ENCODE measurements around the gene SNRPA.

The SNRPA gene

GRCh38 chr19:40750874-40751537, at the start of gene SNRPA:
Gene SNRPA (plus strand): TSS chr19:40751203. CDS start chr19:40751409, 206 bp downstream.
- DNase-seq: peak; percentile 97

DNA sequence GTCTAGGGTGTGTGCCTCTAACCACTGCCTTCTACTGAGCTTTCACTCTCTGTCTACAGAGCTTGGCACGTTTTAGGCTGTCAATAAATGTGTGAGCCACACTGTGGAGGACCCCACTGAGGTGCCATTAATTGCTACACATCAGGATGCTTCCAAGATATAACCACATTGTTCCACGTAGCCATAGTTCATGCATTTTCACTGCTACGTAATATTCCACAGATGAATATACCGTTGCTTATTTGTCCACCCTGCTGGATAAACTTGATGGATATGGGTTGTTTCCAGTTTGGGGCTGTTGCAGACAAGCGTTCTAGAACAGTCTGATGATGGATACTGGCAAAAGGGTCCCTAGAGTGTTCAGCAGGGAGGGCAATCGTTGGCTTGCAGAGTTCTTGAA, 49.2 kb upstream of the SNRPA start:
- no peak for DNase-seq

GRCh38 chr19:40702337-40703012, 48.5 kb upstream of the SNRPA start:
- DNase-seq: no peak

- no peak for DNase-seq
Observed at GRCh38 chr19:40703029-40703755, 47.8 kb upstream of the SNRPA start.

DNA sequence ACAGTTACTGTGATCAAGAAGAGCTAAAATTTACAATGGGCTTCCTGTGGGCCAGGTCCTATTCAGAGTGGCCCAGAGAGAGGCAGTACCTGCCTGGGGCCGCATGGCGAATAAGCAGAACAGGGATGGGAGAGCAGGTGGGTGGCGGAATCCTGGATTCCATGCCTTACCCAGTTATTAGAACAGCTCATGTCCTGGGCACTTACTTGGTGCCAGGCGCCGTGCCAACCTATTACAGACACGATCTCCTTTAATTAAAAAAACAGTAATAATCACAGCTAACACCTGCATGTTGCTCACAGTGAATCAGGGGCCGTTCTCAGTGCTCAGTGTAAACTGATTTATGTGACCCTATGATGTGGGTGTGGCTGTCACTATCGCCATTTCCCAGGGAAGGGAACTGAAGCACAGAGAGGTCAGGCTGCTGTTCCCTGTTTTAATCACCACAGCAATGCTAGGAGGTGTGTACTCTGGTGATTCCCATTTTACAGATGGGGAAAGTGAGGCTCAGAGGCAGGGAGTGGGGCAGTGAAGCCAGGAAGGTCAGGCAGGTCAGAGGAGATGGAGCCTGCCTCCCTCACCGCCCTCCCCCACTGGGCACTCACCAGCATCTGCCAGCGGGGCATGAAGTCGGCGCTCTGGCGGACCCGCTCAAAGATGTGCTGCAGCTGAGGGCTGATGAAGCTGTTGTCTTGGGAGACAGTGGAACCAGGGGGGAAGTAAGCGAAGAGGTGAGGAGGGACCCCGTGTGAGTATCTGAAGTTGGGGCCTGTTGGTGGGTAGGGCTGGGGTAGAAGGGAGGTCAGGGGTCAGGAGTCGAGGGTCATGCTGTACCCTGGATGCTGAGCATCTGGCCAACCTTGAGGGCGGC, 46.3 kb upstream of the SNRPA start:
- no peak for DNase-seq

- DNase-seq: no peak
Observed at GRCh38 chr19:40705362-40705651, 45.7 kb upstream of the SNRPA start.

DNA sequence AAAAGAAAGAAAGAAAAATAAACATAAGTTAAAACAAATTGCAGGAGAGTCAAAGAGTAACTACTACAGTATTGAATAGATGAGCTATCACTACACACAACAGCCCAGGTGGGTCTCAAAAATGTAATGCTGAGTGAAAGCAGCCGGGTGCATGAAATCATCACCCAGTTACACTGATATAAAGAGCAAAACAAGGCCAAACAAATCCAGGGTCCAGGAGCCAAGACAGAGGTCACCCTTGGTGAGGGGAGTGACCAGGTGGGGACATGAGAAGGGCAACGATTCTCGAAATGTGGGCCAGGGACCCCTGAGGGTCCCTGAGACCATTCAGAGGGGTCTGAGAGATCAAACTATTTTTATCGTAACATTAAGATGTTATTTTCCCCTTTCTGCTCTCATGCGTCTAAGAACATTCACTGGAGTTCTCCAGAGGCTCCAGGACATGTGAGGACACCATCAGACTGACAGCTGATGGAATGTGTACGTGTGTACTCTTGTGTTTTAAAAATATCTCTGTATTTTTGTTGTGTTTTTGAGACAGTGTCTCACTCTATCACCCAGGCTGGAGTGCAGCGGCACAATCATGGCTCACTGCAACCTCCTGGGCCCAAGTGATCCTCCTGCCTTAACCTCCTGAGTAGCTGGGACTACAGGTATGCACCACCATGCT, 44.9 kb upstream of the SNRPA start:
- DNase-seq: no peak

- DNase-seq: no peak
Observed at GRCh38 chr19:40707615-40708014, 43.4 kb upstream of the SNRPA start.

DNA sequence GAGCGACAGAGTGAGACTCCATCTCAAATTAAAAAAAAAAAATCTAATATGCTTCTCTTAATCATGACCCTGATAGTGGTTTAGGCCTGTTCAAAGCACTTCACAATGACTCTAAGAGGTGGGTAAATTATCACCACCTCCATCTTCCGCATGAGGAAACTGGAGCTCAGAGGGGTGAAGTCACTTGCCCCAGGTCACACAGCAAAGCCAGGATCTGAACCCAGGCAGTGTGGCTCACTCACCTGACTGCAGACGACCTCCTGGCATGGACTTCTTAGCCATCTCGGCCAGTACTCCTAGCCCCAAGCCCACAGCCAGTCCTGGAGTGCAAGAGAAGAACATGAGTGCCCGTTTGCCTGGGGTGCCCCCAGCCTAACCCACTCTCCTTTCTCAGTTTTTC, 41.2 kb upstream of the SNRPA start:
- no peak for DNase-seq

- peak; percentile 10 for DNase-seq
Observed at GRCh38 chr19:40713939-40714338, 37.1 kb upstream of the SNRPA start.

DNA sequence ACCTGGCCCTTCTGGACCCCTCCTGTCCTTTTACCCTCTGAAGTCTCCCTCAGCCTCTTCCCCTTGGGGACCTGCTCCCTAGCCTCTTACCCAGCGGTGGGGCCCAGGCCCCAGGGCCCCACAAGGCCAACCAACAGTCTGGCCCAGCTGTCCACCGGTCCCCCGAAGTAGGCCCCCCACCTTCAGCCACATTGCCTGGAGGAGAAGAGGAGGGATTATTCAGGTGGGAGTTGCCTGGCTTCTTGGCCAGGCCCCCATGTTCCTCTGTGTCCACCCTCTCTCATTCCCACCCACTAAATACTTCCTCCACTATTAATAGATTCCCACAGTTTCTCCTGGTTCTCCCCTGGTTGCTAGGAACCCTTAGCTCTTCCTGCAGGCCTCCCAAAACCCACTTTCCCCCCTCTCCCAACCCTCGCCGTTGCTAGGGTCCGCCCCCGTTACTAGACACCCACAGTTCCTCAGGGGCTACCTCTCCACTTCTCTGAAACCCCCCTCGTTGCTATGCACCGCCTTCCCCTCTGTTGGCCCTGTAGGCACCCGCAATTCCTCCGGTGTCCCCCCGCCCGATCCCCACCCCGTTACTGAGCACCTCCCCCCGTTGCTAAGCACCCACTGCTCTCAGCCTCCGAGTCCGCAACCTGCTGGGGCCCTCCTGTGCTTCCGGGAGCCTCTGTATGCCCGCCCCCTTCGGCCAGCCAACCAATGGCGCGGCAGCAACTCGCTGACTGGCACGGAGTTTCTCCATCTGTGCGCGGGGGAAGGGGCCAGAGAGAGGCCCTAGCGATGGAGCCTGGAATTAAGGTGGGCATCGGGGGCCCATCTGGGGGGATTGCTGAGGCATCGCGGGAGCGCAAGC, 36.3 kb upstream of the SNRPA start:
- DNase-seq: peak; percentile 96

GRCh38 chr19:40716031-40716481, 34.9 kb upstream of the SNRPA start:
- peak; percentile 94 for DNase-seq

GRCh38 chr19:40716482-40717324, 34.3 kb upstream of the SNRPA start, which contains the start of the genes COQ8B and ITPKC:
Gene COQ8B (minus strand): TSS chr19:40716886. CDS start chr19:40714632, 2,254 bp downstream.
Gene ITPKC (plus strand): TSS chr19:40717112. CDS start chr19:40717136, 24 bp downstream.
- DNase-seq: peak; percentile 98

- DNase-seq: no peak
Observed at GRCh38 chr19:40717325-40717879, 33.6 kb upstream of the SNRPA start.

DNA sequence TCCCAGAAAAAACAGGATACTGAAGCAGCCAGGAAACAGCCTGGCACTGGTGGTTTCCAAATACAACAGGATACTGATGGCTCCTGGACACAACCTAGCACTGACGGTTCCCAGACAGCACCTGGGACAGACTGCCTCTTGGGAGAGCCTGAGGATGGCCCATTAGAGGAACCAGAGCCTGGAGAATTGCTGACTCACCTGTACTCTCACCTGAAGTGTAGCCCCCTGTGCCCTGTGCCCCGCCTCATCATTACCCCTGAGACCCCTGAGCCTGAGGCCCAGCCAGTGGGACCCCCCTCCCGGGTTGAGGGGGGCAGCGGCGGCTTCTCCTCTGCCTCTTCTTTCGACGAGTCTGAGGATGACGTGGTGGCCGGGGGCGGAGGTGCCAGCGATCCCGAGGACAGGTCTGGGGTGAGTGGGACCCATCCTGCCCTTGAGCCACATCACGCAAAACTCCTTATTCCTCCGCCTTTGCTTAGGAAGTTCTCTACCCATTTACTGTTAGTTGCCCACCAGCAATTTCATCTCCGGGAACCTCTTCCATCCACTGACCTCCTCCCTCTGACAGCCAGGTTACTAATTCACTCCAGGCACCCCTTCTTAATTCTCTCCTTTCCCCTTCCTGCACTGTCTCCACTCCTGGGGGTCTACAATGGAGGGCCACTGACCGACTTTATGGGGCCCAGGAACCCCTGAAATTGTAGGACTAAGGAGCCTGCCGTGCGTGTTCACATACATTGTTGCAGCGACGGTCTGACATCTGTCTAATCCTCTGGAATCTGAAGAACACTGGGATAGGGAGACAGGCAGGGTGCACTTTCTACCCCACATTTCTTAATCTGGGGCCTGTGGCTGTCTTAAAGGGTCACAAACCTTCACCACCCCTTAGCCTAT, 32.9 kb upstream of the SNRPA start:
- DNase-seq: no peak

DNA sequence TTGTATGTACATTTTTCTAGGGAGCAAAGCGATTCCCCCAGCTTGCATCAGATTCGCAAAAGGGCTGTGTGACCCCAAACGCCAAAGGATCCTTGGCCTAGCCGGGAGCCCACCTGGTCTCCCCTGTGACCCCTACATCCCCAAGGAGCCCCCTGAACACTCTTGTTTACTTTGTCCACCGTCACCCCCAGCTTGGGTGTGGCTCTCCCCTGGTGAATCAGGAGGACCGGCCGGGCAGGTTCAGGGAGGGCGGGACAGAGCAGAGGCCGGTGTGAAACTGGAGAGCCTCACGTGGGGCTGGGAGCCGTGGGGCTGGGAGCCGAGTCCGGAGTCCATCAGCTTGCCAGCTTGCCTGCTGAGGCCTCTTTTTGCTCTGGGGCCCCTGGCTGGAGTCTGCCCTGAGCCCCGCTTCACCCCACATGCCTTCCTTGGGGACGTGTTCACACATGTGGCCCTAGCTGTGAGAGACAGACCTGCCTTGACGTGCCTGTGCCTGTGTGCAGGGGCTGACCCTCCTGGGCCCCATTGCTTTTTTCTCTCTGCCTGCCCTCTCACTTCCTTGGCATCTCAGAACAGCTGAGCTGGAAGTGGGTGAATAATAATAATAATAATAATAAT, 32.1 kb upstream of the SNRPA start:
- no peak for DNase-seq

DNA sequence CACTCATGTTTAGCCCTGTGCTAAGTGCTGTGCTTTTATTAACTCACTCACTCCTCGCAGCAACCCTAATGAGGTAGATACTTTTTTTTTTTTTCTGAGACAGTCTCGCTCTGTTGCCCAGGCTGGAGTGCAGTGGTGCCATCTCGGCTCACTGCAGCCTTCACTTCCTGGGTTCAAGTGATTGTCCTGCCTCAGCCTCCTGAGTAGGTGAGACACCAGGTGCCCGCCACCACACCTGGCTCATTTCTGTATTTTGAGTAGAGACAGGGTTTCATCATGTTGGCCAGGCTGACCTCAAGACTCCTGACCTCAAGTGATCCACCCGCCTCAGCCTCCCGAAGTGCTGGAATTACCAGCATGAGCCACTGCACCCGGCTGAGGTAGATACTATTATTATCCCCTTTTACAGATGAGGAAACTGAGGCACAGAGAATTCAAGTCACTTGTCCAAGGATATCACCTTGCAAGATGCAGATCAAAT, 31.5 kb upstream of the SNRPA start:
- no peak for DNase-seq

DNA sequence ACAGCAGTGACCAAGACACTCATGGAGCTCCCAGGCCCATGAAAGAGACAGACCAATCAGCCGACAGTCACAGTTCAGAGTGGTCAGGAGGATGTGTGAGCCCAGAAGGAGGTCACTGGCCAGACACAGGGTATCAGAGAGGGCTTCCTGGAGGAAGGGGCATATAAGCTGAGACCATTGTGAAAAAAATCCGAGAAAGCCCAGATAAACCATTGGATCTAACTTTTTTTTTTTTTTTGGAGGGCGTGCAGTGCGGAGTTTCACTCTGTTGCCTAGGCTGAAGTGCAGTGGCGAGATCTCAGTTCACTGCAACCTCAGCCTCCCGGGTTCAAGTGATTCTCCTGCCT, 29.9 kb upstream of the SNRPA start:
- DNase-seq: no peak

Data from CD4-positive, alpha-beta T cell treated with Interleukin-4 for 4 hours (primary cell).